Fibroblast of lung (primary cell): ENCODE data around the gene TPST2. TPM values are rescaled to one million over a fixed set of nuclear protein-coding genes. Genes with fewer than 3 reads are reported as not detected.
A peak's percentile ranks its signal among the peaks of the same experiment; 100 is the strongest.

Experiments
- DNase-seq, 2 donors: peaks; one replicate each; pipeline versions ENCODE4 v3.0.0 to v3.0.0-alpha.2; 2010; ENCODE audit warnings: low read depth in 2 of 2
- H2AFZ ChIP-seq: 2 replicates; pipeline ENCODE4 v1.5.1; 2012; ENCODE audit warnings: low read length, control low read depth, inconsistent platforms
- H3K27ac ChIP-seq: 2 replicates; pipeline ENCODE4 v1.5.1; 2011; ENCODE audit warnings: low read length, control low read depth; ENCODE audit not compliant: insufficient read depth
- H3K27me3 ChIP-seq: 2 replicates; pipeline ENCODE4 v1.5.1; 2011; ENCODE audit warnings: mild to moderate bottlenecking, low read length; ENCODE audit not compliant: control insufficient read depth, insufficient read depth
- H3K36me3 ChIP-seq: 2 replicates; pipeline ENCODE4 v1.5.1; 2011; ENCODE audit warnings: low read length; ENCODE audit not compliant: control insufficient read depth, insufficient read depth
- H3K4me1 ChIP-seq: 2 replicates; pipeline ENCODE4 v1.5.1; 2011; ENCODE audit warnings: low read length; ENCODE audit not compliant: control insufficient read depth, insufficient read depth; ENCODE audit errors: extremely low read depth
- H3K4me2 ChIP-seq: 2 replicates; pipeline ENCODE4 v1.5.1; 2011; ENCODE audit warnings: low read length, control low read depth; ENCODE audit not compliant: insufficient read depth; ENCODE audit errors: extremely low read depth
- H3K4me3 ChIP-seq, 4 experiments: fragments of 200-600 bp in 1 of 4; sonication (generic) in 1 of 4; replicated peaks in 1 of 4; 2 replicates each; pipeline ENCODE4 v1.5.1; 2011 to 2016; ENCODE audit warnings: low read length in 4 of 4, low read depth in 3 of 4, mild to moderate bottlenecking in 3 of 4, control low read depth in 2 of 4, inconsistent platforms in 1 of 4, mixed read lengths in 1 of 4; ENCODE audit not compliant: insufficient read depth in 1 of 4; ENCODE audit errors: control extremely low read depth in 1 of 4
- H3K79me2 ChIP-seq: 2 replicates; pipeline ENCODE4 v1.5.1; 2012; ENCODE audit warnings: mild to moderate bottlenecking, low read length, inconsistent platforms; ENCODE audit not compliant: control insufficient read depth, insufficient read depth
- H3K9ac ChIP-seq: 2 replicates; pipeline ENCODE4 v1.5.1; 2011; ENCODE audit warnings: mild to moderate bottlenecking, low read length, control low read depth; ENCODE audit not compliant: insufficient read depth
- H3K9me3 ChIP-seq: 2 replicates; pipeline ENCODE4 v1.5.1; 2012; ENCODE audit warnings: low read depth, low read length; ENCODE audit not compliant: control insufficient read depth, insufficient read depth
- H4K20me1 ChIP-seq: 2 replicates; pipeline ENCODE4 v1.5.1; 2011; ENCODE audit warnings: low read length; ENCODE audit not compliant: control insufficient read depth, insufficient read depth; ENCODE audit errors: extremely low read depth
- CTCF ChIP-seq, 2 donors: IDR thresholded peaks in 1 of 2; conservative IDR thresholded peaks in 1 of 2; 1 replicate in 1 of 2; 2 replicates in 1 of 2; pipeline ENCODE4 v1.5.1; 2011 to 2012; ENCODE audit warnings: low read length in 2 of 2, control low read depth in 1 of 2, inconsistent platforms in 1 of 2, low read depth in 1 of 2, mild to moderate bottlenecking in 1 of 2
- EZH2 ChIP-seq: IDR thresholded peaks from 2 replicates; pipeline ENCODE4 v1.5.1; 2012; ENCODE audit warnings: low read length, control low read depth, mild to moderate bottlenecking; ENCODE audit errors: missing control alignments
- polyA plus RNA-seq, 2 donors: library from polyadenylated mRNA; depleted of rRNA in 1 of 2; stranded (reverse) in 1 of 2; unstranded in 1 of 2; fragments of >200 nt; gene quantifications; 2 replicates each; pipeline ENCODE4 v1.2.1, GENCODE V29; 2011 to 2012; ENCODE audit warnings: missing spikeins in 1 of 2
- total RNA-seq: library from RNA; depleted of rRNA; stranded (reverse); fragments of >200 nt; gene quantifications from 2 replicates; pipeline ENCODE4 v1.2.1, GENCODE V29; 2014

Gene TPST2
- total and polyA plus RNA-seq, 2 donors (not counting 1 experiment from before 2014, with no cell fraction given): 32.5 to 35.0 TPM

GRCh38 chr22:26474682-26475081, 115.2 kb downstream of the TPST2 start:
- Histone ChIP-seq H3K79me2 (no peaks in the 10 kb centered on the region), H3K36me3 (peaks cover 12% of the 10 kb centered on the region), H3K27ac (no peak overlapping the region), H3K27me3 (no peaks in the 10 kb centered on the region), H3K9me3 (no peaks in the 10 kb centered on the region), H3K4me2 (no peak overlapping the region), H2AFZ (no peak overlapping the region), H3K4me1 (peaks cover 5% of the 10 kb centered on the region), H4K20me1 (no peaks in the 10 kb centered on the region), H3K4me3 (no peak overlapping the region), H3K9ac (no peak overlapping the region)
- TF ChIP-seq EZH2 (no peak), CTCF (conservative IDR thresholded peaks at IDR 0.05 in 1 of 2, IDR thresholded peaks at IDR 0.05 in 1 of 2; ENCODE audit: low read depth in 1 of 2, low read length in 2 of 2) (no peak)
- peak in 1 of 2 donors; percentile 68 for DNase-seq

Other genes with a start within 250 kb of the TPST2 start
- gene ASPHD2, start 160.9 kb downstream of the TPST2 start, total RNA-seq: 1.5 and 1.7 TPM in 2 replicates
- gene ASPHD2, start 160.9 kb downstream of the TPST2 start, polyA plus RNA-seq: 0.42 and 0.88 TPM in 2 replicates
- gene HPS4, start 106.3 kb downstream of the TPST2 start, total RNA-seq: 29.3 and 37.7 TPM in 2 replicates
- 23.0 and 27.6 TPM in 2 replicates for gene HPS4, start 106.3 kb downstream of the TPST2 start, polyA plus RNA-seq
- gene SRRD, start 106.3 kb downstream of the TPST2 start, total RNA-seq: 7.7 and 7.9 TPM in 2 replicates
- 25.1 and 30.0 TPM in 2 replicates for gene SRRD, start 106.3 kb downstream of the TPST2 start, polyA plus RNA-seq
- 40.3 TPM in 2 replicates for gene TFIP11, start 77.7 kb downstream of the TPST2 start, total RNA-seq
- 24.2 and 31.1 TPM in 2 replicates for gene TFIP11, start 77.7 kb downstream of the TPST2 start, polyA plus RNA-seq
- not detected in 2 replicates for gene CRYBB1, start 27.9 kb upstream of the TPST2 start, total RNA-seq
- gene CRYBB1, start 27.9 kb upstream of the TPST2 start, polyA plus RNA-seq: not detected in 2 replicates
- not detected in 2 replicates for gene CRYBA4, start 31.8 kb upstream of the TPST2 start, total RNA-seq
- not detected in 2 replicates for gene CRYBA4, start 31.8 kb upstream of the TPST2 start, polyA plus RNA-seq
- 2.1 and 10.2 TPM in 2 replicates for gene MIAT, start 67.5 kb upstream of the TPST2 start, total RNA-seq
- gene MIAT, start 67.5 kb upstream of the TPST2 start, polyA plus RNA-seq: 1.6 and 1.9 TPM in 2 replicates